ENCODE results near the gene KIRREL3. TPM values are rescaled to one million over a fixed set of nuclear protein-coding genes. Genes with fewer than 3 reads are reported as not detected.
"Not testable (repeated sequence)": the region's sequence is repeated elsewhere in the genome, so short reads cannot be mapped to it uniquely, and the experiment has no call there.

The KIRREL3 gene
- total RNA-seq, 1 donor from 2014 or later: 0.09 TPM

DNA sequence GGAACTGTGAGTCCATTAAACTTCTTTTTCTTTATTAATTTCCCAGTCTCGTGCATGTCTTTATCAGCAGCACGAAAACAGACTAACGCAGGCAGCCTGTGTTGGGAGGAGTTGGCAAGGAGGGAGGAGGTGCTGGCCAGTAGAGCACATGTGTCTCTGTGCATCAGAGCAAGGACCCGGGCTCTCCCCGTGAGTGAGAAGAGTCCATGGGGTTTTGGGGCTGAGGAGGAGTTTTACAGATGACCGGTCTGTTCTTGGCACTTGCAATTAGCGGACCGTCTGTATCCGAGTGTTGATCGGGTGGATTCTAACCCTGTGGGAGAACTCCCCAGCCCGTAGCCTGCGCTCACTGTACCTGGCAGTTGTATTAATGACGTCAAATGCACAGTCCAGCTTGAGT is 604.8 kb downstream of the KIRREL3 start:
- ATAC-seq: peak; percentile 79
- intact Hi-C loops (cut with DNase I); DNase-seq (ENCODE audit: low spot score): not testable (repeated sequence)

GRCh38 chr11:126394634-126395072 is 605.9 kb downstream of the KIRREL3 start:
- intact Hi-C loops (cut with DNase I); DNase-seq (ENCODE audit: low spot score): not testable (repeated sequence)
- ATAC-seq: peak; percentile 54

- no peak for ATAC-seq
- DNase-seq (ENCODE audit: low spot score): no peak
- intact Hi-C loops (cut with DNase I): no loop called here
Observed at GRCh38 chr11:126394036-126394435, 606.5 kb downstream of the KIRREL3 start.

DNA sequence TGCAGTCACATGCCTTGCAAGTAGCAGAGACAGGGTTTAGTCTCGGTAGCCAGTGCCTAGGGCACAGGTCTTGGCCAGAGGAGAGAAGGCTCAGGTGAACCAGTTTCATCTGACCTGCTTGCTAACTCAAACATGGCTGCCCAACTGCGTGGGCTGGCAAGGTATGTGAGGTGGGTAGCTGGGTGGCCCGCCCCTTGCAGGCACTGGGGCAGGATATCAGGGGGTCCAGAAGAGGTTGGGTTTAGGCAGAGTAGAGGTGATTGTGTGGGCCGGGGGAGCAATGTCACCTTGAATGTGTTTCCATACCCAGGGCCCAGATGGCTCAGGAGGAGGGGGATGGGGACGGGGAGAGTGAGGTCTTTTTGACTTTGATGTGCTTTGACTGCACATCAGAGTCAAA is 607.4 kb downstream of the KIRREL3 start:
- DNase-seq (ENCODE audit: low spot score): no peak
- no peak for ATAC-seq
- intact Hi-C loops (cut with DNase I): no loop called here

GRCh38 chr11:126392633-126393013 is 607.9 kb downstream of the KIRREL3 start:
- ATAC-seq: no peak
- DNase-seq (ENCODE audit: low spot score): no peak
- intact Hi-C loops (cut with DNase I): no loop called here

GRCh38 chr11:126391970-126392632 is 608.5 kb downstream of the KIRREL3 start:
- DNase-seq (ENCODE audit: low spot score): no peak
- peak; percentile 13 for ATAC-seq
- intact Hi-C loops (cut with DNase I): no loop called here

DNA sequence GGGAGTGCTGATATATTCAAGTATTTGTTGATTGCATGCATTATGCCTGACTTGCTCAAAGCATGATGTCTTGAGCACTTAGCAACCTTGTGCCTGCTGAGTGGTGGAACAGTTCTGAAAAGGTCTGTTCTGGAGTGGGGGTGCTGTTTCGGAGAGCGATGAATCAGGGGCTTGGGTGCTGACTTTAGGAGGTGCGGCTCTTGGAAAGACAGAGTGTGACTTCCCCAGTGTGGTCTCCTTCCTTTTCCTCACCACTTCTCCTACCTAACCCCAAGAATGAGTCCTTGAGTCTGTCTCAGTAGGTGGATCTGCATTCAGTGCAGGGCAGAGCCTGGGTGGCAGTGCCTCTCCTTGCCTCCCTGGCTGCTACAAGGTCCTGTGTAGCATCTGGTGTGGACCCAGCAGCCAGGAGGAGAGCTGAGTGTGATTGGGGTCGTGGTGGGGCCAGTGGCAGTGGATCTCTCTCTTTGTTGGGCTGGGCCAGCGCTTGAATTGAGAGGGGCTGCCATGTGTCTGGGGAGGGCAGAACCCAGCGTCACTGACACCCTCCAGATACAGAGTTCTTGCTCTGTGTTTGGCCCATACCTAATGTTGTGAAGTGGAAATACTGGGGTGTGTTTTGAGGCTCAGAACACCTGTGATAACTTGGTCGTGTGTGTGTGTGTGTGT is 609.1 kb downstream of the KIRREL3 start:
- intact Hi-C loops (cut with DNase I): no loop called here

GRCh38 chr11:126390272-126390867 is 610.2 kb downstream of the KIRREL3 start:
- ATAC-seq (no peak), DNase-seq (ENCODE audit: low spot score) (no peak)
- intact Hi-C loops (cut with DNase I): no loop called here

More for the DNA sequence above, 609.1 kb downstream of the KIRREL3 start:
- ATAC-seq: no peak
- DNase-seq (ENCODE audit: low spot score): no peak

- DNase-seq (ENCODE audit: low spot score): no peak
- ATAC-seq: no peak
- intact Hi-C loops (cut with DNase I): no loop called here
Observed at GRCh38 chr11:126387857-126388256, 612.7 kb downstream of the KIRREL3 start.

DNA sequence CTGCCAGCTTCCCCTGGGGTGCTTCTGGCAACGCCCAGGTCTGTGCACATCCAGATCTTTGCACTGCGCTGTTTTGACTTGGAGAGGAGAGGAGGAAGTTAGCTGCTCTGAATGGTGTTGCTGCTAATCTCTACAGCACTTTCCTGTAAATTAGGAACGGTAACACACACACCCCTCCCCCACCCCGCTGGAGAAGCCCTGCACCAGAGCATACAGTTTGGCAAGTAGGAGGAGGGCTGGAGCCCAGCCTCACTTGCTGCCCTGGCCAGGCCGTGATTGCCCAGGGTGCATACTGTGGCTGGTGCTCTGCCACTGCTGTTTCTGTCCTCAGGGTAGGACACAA is 613.9 kb downstream of the KIRREL3 start:
- intact Hi-C loops (cut with DNase I); DNase-seq (ENCODE audit: low spot score): not testable (repeated sequence)
- ATAC-seq: peak; percentile 6

- ATAC-seq (peak; percentile 21), DNase-seq (ENCODE audit: low spot score) (no peak)
- intact Hi-C loops (cut with DNase I): no loop called here
Observed at GRCh38 chr11:126385991-126386728, 614.4 kb downstream of the KIRREL3 start.

- DNase-seq (ENCODE audit: low spot score) (no peak), ATAC-seq (no peak)
- intact Hi-C loops (cut with DNase I): no loop called here
Observed at GRCh38 chr11:126384449-126385070, 616.0 kb downstream of the KIRREL3 start.

- intact Hi-C loops (cut with DNase I): no loop called here
- DNase-seq (ENCODE audit: low spot score) (no peak), ATAC-seq (no peak)
Observed at GRCh38 chr11:126383339-126384335, 616.9 kb downstream of the KIRREL3 start.

GRCh38 chr11:126382641-126383040 is 617.9 kb downstream of the KIRREL3 start:
- DNase-seq (ENCODE audit: low spot score); intact Hi-C loops (cut with DNase I); ATAC-seq: not testable (repeated sequence)

DNA sequence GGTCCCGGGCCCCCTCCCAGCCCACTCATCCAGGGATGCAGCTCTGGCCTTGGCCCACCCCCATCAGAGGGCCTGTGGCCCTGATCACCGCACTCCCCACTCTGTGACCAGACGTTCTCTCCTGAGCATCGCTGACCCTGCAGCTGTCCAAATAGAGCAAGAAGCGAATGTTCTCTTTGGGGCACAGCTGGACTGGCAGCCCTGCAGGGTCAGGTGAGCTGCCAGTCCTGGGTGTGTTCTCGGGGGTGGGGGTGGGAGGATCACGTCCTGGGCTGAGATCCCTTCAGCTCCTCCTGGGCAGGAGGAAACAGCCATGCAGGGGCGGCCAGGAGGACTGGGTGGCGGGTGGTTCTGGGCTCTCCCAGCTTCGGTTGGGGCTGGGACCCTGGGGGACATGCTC is 618.6 kb downstream of the KIRREL3 start:
- DNase-seq (ENCODE audit: low spot score); intact Hi-C loops (cut with DNase I): not testable (repeated sequence)
- ATAC-seq: peak; percentile 52

DNA sequence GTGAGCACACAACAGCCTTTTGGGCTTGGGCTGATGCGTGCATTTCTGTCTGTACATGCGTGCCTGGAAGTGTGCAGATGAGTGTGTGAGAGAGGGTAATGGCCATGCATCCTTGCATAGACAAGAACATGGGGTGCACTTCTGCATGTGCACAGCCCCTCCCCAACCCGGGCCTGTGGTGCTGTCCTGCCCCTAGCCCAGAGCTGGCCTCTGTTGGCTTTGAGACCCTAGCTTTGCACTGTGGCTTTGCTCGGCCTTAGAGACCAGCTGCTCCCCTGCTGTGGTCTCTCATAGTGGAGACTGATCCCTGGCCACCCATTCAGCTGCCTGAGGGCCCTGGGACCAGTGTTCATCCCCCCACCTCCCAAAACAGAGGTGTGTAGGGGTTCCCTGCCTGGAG is 619.7 kb downstream of the KIRREL3 start:
- ATAC-seq: no peak
- DNase-seq (ENCODE audit: low spot score): no peak
- intact Hi-C loops (cut with DNase I): no loop called here

DNA sequence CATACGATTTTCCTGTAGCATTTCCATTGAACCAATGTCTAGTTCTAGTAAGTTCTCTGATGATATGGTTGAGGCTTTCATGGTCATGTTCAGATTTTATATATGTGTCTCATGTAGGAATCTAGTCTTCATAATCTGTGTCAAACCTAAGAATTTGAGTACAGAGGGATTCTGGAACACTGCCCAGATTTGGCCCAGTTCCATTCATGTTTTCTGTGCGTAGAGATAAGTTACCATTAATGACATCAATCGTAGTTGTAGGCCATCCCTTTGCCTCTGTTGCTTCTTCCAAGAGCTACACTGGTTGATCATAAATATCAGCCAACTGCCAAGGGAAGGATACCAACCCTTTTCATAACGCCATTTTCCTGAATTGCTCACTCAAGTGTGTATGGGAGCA is 621.8 kb downstream of the KIRREL3 start:
- DNase-seq (ENCODE audit: low spot score) (no peak), ATAC-seq (no peak)
- intact Hi-C loops (cut with DNase I): no loop called here

- ATAC-seq: no peak
- intact Hi-C loops (cut with DNase I): no loop called here
- DNase-seq (ENCODE audit: low spot score): no peak
Observed at GRCh38 chr11:126375726-126376125, 624.8 kb downstream of the KIRREL3 start.

All from sciatic nerve (tissue), 2 donors.